Adrenal gland (tissue), 5 donors: Measurements from ENCODE around the gene MMP15.

Experiments
- CTCF ChIP-seq, 6 experiments: fragments of 450-650 bp in 4 of 6; fragments of 200-600 bp in 2 of 6; sonication (generic) in 1 of 6; IDR thresholded peaks; 1 replicate in 5 of 6; 2 replicates in 1 of 6; pipeline versions ENCODE4 v1.5.1 to v1.8.0; 2016 to 2021; ENCODE audit warnings: antibody characterized with exemption in 6 of 6, mild to moderate bottlenecking in 2 of 6, moderate library complexity in 1 of 6
- POLR2A ChIP-seq, 2 donors: fragments of 450-650 bp; IDR thresholded peaks; one replicate each; pipeline ENCODE4 v1.6.1; 2017; ENCODE audit warnings: antibody characterized with exemption in 2 of 2, mild to moderate bottlenecking in 2 of 2, moderate library complexity in 1 of 2
- donor health status: DM: no; HTN: no; CAD: no.

- TF ChIP-seq CTCF (IDR thresholded peaks at IDR 0.05), result no peak
- TF ChIP-seq POLR2A (IDR thresholded peaks at IDR 0.05), result no peak
Measured at GRCh38 chr16:57995721-57996405, 29.7 kb upstream of the MMP15 start.
